Upper lobe of left lung (tissue), 4 donors: Measurements from ENCODE around the gene BRIP1.

Source experiments
- CTCF ChIP-seq, 6 experiments: fragments of 450-650 bp in 4 of 6; fragments of 200-600 bp in 2 of 6; sonication (generic) in 2 of 6; IDR thresholded peaks; one replicate each; pipeline ENCODE4 v1.5.1; 2016 to 2019; ENCODE audit warnings: antibody characterized with exemption in 6 of 6
- EP300 ChIP-seq, 4 donors: sonication (generic); formaldehyde crosslinking; IDR thresholded peaks; one replicate each; pipeline ENCODE4 v1.5.1; 2017; ENCODE audit warnings: antibody characterized with exemption in 4 of 4, control low read depth in 2 of 4
- POLR2A ChIP-seq, 4 donors: fragments of 450-650 bp; IDR thresholded peaks; one replicate each; pipeline ENCODE4 v1.5.1; 2016 to 2017; ENCODE audit warnings: antibody characterized with exemption in 4 of 4, mild to moderate bottlenecking in 2 of 4
- POLR2AphosphoS5 ChIP-seq, 2 donors: sonication (generic); formaldehyde crosslinking; IDR thresholded peaks; one replicate each; pipeline ENCODE4 v1.5.1; 2017; ENCODE audit warnings: antibody characterized with exemption in 2 of 2

- TF ChIP-seq CTCF (IDR thresholded peaks at IDR 0.05), result no peak
- no peak for TF ChIP-seq POLR2AphosphoS5 (IDR thresholded peaks at IDR 0.05)
- no peak for TF ChIP-seq POLR2A (IDR thresholded peaks at IDR 0.05)
- TF ChIP-seq EP300 (IDR thresholded peaks at IDR 0.05), result no peak
Measured at GRCh38 chr17:61822326-61823285, 40.7 kb downstream of the BRIP1 start.
